Measurements from ENCODE around the gene PKHD1. TPM values are rescaled to one million over a fixed set of nuclear protein-coding genes. Genes with fewer than 3 reads are reported as not detected.

The PKHD1 gene
- total RNA-seq, 1 experiment from 2014 or later = 0.09 TPM

DNA sequence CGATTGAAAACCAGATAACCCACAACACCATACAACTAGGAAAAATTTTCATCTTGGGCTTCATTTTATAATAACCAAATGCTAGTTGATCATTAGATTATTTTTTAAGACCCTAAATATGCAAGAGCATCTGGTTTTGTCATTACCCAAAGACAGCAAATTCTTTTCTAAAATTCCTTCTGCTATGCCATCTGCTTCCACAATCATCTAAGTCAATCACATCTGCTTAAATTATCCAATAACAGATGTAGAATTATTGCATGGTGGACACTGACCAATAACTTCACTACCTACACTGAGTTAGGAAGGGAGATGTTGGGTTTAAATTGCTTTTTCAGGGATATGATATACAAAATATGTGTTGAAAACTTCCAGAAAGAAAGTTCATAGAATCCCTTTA lies 41.9 kb downstream of the PKHD1 start:
- no peak overlapping the region for H2BK20ac ChIP-seq (ENCODE audit: low read depth, low read length, poor library complexity, severe bottlenecking)
- no peak overlapping the region for H2BK12ac ChIP-seq (ENCODE audit: insufficient read length, low read depth, low read length)
- H3K4ac ChIP-seq (ENCODE audit: low read depth, low read length) = no peak overlapping the region
- H3K23ac ChIP-seq (ENCODE audit: insufficient read length, low read depth, low read length) = no peak overlapping the region
- H3K9me3 ChIP-seq (ENCODE audit: control insufficient read depth, low read depth, low read length) = no peaks in the 10 kb centered on the region
- no peaks in the 10 kb centered on the region for H3K79me2 ChIP-seq (ENCODE audit: insufficient read depth, low read length)
- H3T11ph ChIP-seq (ENCODE audit: low read length) = no peak overlapping the region
- H3K4me1 ChIP-seq (ENCODE audit: insufficient read depth, low read length) = no peaks in the 10 kb centered on the region; the same call in 1 of the 2 replicates
- H3K79me1 ChIP-seq (ENCODE audit: insufficient read depth, low read depth, low read length, poor library complexity, severe bottlenecking) = no peaks in the 10 kb centered on the region
- Mint-ChIP-seq H3K36me3 (ENCODE audit: insufficient read depth in 1 of 3, low read depth in 3 of 3) (no peaks in the 10 kb centered on the region; a peak in 1 of 7 replicates), H3K9me3 (peaks cover 0 to 2% of the 10 kb centered on the region in 2 experiments; a peak in 1 of 5 replicates), H3K4me3 (no peak overlapping the region), H3K4me1 (peaks cover 3 to 5% of the 10 kb centered on the region in 2 experiments), H3K27me3 (ENCODE audit: low read depth) (no peaks in the 10 kb centered on the region), H3K27ac (no peak overlapping the region)
- no peak overlapping the region for H3K4me2 ChIP-seq (ENCODE audit: insufficient read depth, insufficient read length, low read length)
- no peak overlapping the region for H2BK5ac ChIP-seq (ENCODE audit: insufficient read length, low read length)
- H2BK120ac ChIP-seq (ENCODE audit: low read depth, low read length, poor library complexity, severe bottlenecking) = no peak overlapping the region
- H2AK5ac ChIP-seq (ENCODE audit: insufficient read length, low read length) = no peak overlapping the region
- no peak overlapping the region for H4K8ac ChIP-seq (replicated peaks; ENCODE audit: insufficient read length, low read depth, low read length)
- no peak overlapping the region for H3K9ac ChIP-seq (ENCODE audit: extremely low read depth, insufficient read length, low read length)
- no peak overlapping the region for H2AFZ ChIP-seq (ENCODE audit: low read length)
- DNase-seq = no peak
- no peak overlapping the region for H2BK15ac ChIP-seq (ENCODE audit: low read depth, low read length)
- no peak for TF ChIP-seq CTCF (conservative IDR thresholded peaks at IDR 0.05)
- H4K5ac ChIP-seq (ENCODE audit: insufficient read length, low read depth, low read length) = no peak overlapping the region
- H3K23me2 ChIP-seq (ENCODE audit: insufficient read length, low read depth, low read length, poor library complexity, severe bottlenecking) = no peaks in the 10 kb centered on the region
- no peaks in the 10 kb centered on the region for H4K20me1 ChIP-seq (ENCODE audit: control insufficient read depth, insufficient read depth, insufficient read length)
- no peaks in the 10 kb centered on the region for H3K27me3 ChIP-seq (ENCODE audit: insufficient read depth, low read length)
- H3K18ac ChIP-seq (ENCODE audit: insufficient read length, low read depth, low read length) = no peak overlapping the region
- no peak overlapping the region for H3K14ac ChIP-seq (ENCODE audit: insufficient read depth, low read length)
- H4K91ac ChIP-seq (ENCODE audit: insufficient read length, low read depth, low read length) = no peak overlapping the region
- no peak overlapping the region for H3K27ac ChIP-seq (ENCODE audit: insufficient read length, low read depth, low read length)
- H3K56ac ChIP-seq (ENCODE audit: insufficient read length, low read depth, low read length) = no peak overlapping the region
- no CpG with 5 or more reads among the region's 1 CpG for WGBS (ENCODE audit: extremely low coverage, insufficient read length, low lambda C conversion rate)
